Breast epithelium (tissue), 3 donors: ENCODE measurements around the gene ZNF319.

ENCODE experiments used
- POLR2A ChIP-seq: fragments of 450-650 bp; IDR thresholded peaks from one replicate; pipeline ENCODE4 v1.6.1; 2016; ENCODE audit warnings: antibody characterized with exemption, mild to moderate bottlenecking, moderate library complexity
- POLR2AphosphoS5 ChIP-seq, 3 donors: sonication (generic); formaldehyde crosslinking; IDR thresholded peaks; one replicate each; pipeline ENCODE4 v1.6.1; 2017; ENCODE audit warnings: antibody characterized with exemption in 3 of 3
- TF ChIP-seq, protein P1 (sequence below), 3 donors: fragments of 450-650 bp; IDR thresholded peaks; one replicate each; pipeline ENCODE4 v1.5.1; 2016 to 2017; ENCODE audit warnings: antibody characterized with exemption in 3 of 3, mild to moderate bottlenecking in 3 of 3, moderate library complexity in 3 of 3

DNA sequence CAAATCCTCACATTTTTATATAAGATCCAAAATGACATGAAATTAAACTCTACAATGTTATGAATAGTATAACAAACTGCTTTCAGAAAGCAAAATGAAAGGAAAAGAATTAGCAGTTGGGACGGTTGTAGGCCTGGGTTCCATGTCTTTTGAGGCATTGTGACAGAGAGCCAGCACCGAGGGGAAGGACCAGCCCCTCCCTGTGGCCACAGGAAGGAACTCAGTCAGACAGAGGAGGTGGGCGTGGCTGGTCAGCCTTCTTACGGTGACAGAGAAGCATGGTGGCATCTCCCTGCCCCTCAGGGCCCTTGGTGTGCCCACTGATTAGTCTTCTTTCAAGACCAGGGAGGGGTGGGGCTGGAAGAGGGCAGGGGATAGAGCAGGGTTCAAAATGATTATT, 5.7 kb downstream of the ZNF319 start:
- TF ChIP-seq, protein P1, sequence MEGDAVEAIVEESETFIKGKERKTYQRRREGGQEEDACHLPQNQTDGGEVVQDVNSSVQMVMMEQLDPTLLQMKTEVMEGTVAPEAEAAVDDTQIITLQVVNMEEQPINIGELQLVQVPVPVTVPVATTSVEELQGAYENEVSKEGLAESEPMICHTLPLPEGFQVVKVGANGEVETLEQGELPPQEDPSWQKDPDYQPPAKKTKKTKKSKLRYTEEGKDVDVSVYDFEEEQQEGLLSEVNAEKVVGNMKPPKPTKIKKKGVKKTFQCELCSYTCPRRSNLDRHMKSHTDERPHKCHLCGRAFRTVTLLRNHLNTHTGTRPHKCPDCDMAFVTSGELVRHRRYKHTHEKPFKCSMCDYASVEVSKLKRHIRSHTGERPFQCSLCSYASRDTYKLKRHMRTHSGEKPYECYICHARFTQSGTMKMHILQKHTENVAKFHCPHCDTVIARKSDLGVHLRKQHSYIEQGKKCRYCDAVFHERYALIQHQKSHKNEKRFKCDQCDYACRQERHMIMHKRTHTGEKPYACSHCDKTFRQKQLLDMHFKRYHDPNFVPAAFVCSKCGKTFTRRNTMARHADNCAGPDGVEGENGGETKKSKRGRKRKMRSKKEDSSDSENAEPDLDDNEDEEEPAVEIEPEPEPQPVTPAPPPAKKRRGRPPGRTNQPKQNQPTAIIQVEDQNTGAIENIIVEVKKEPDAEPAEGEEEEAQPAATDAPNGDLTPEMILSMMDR (IDR thresholded peaks at IDR 0.05): no peak
- TF ChIP-seq POLR2A (no peak), POLR2AphosphoS5 (IDR thresholded peaks at IDR 0.05) (no peak)
